Peyer's patch (tissue), 4 donors: ENCODE measurements around the gene ACD. TPM values are rescaled to one million over a fixed set of nuclear protein-coding genes. Genes with fewer than 3 reads are reported as not detected.
"Not testable (repeated sequence)": the region's sequence is repeated elsewhere in the genome, so short reads cannot be mapped to it uniquely, and the experiment has no call there.

ENCODE experiments used
- DNase-seq, 3 donors: peaks; one replicate each; pipeline ENCODE4 v3.0.0-alpha.2; 2017 to 2019
- H3K27ac ChIP-seq, 4 donors: fragments of 200-600 bp; sonication (generic); one replicate each; pipeline ENCODE4 v1.5.1; 2016 to 2019
- H3K27me3 ChIP-seq, 2 donors: fragments of 200-600 bp; sonication (generic); one replicate each; pipeline ENCODE4 v1.5.1; 2019
- H3K36me3 ChIP-seq, 3 donors: fragments of 200-600 bp; sonication (generic); one replicate each; pipeline ENCODE4 v1.5.1; 2016 to 2019
- H3K4me1 ChIP-seq, 4 donors: fragments of 200-600 bp; sonication (generic); one replicate each; pipeline ENCODE4 v1.5.1; 2016 to 2019
- H3K4me3 ChIP-seq, 4 donors: fragments of 200-600 bp; sonication (generic); 1 replicate in 3 of 4; 2 replicates in 1 of 4; pipeline ENCODE4 v1.5.1; 2016 to 2019; ENCODE audit warnings: mild to moderate bottlenecking in 1 of 4
- H3K9me3 ChIP-seq, 4 donors: fragments of 200-600 bp; sonication (generic); one replicate each; pipeline ENCODE4 v1.5.1; 2016 to 2019; ENCODE audit warnings: mild to moderate bottlenecking in 1 of 4
- CTCF ChIP-seq, 6 experiments: fragments of 450-650 bp in 4 of 6; fragments of 200-600 bp in 2 of 6; sonication (generic) in 1 of 6; IDR thresholded peaks; one replicate each; pipeline ENCODE4 v1.5.1; 2017 to 2019; ENCODE audit warnings: antibody characterized with exemption in 6 of 6, mild to moderate bottlenecking in 3 of 6, moderate library complexity in 1 of 6
- POLR2A ChIP-seq, 2 donors: fragments of 450-650 bp; IDR thresholded peaks; one replicate each; pipeline ENCODE4 v1.5.1; 2017; ENCODE audit warnings: antibody characterized with exemption in 2 of 2, mild to moderate bottlenecking in 2 of 2, moderate library complexity in 2 of 2
- total RNA-seq, 4 donors: library from RNA; depleted of rRNA; stranded (reverse); fragments of >200 nt; gene quantifications; one replicate each; pipeline ENCODE4 v1.1.0, GENCODE V29; 2016

Gene ACD
- total RNA-seq, 4 donors from 2014 or later = 14.2 to 37.2 (median 18.6) TPM

- no peak for TF ChIP-seq CTCF (IDR thresholded peaks at IDR 0.05)
- Histone ChIP-seq H3K27ac (peak overlapping the region in 3 of 4 donors; percentile 16 to 86 (median 76)), H3K4me3 (no peak overlapping the region), H3K36me3 (no peaks in the 10 kb centered on the region), H3K27me3 (no peaks in the 10 kb centered on the region), H3K4me1 (peaks cover 0 to 12% (median 0%) of the 10 kb centered on the region in 4 donors), H3K9me3 (no peaks in the 10 kb centered on the region)
- DNase-seq = peak in 1 of 3 donors; percentile 63
Measured at GRCh38 chr16:67697422-67698185, 37.5 kb upstream of the ACD start.

GRCh38 chr16:67694611-67695010 is 34.6 kb upstream of the ACD start:
- Histone ChIP-seq H3K4me3 (no peak overlapping the region), H3K27ac (no peak overlapping the region), H3K9me3 (no peaks in the 10 kb centered on the region), H3K36me3 (no peaks in the 10 kb centered on the region), H3K4me1 (peaks cover 0 to 12% (median 0%) of the 10 kb centered on the region in 4 donors), H3K27me3 (no peaks in the 10 kb centered on the region)
- TF ChIP-seq CTCF (IDR thresholded peaks at IDR 0.05) = no peak
- no peak for TF ChIP-seq POLR2A (IDR thresholded peaks at IDR 0.05)
- no peak for DNase-seq

- DNase-seq = not testable (repeated sequence)
Measured at GRCh38 chr16:67693517-67694285, 33.6 kb upstream of the ACD start.

GRCh38 chr16:67685388-67686112 is 25.5 kb upstream of the ACD start:
- H3K36me3 ChIP-seq = peaks cover 0 to 28% (median 0%) of the 10 kb centered on the region in 3 donors
- no peak overlapping the region for H3K4me3 ChIP-seq
- H3K9me3 ChIP-seq = no peaks in the 10 kb centered on the region
- no peaks in the 10 kb centered on the region for H3K4me1 ChIP-seq
- H3K27ac ChIP-seq = peak overlapping the region in 2 of 4 donors; percentile 12 to 35
- no peak for TF ChIP-seq CTCF (IDR thresholded peaks at IDR 0.05)
- H3K27me3 ChIP-seq = no peaks in the 10 kb centered on the region
- peak in 1 of 3 donors; percentile 46 for DNase-seq

More at GRCh38 chr16:67693517-67694285, 33.6 kb upstream of the ACD start:
- H3K27ac ChIP-seq, H3K9me3 ChIP-seq, H3K4me3 ChIP-seq, H3K36me3 ChIP-seq, H3K27me3 ChIP-seq: not testable (repeated sequence)
- peaks cover 0 to 12% (median 0%) of the 10 kb centered on the region in 4 donors for H3K4me1 ChIP-seq

- Histone ChIP-seq H3K36me3 (peaks cover 0 to 28% (median 0%) of the 10 kb centered on the region in 3 donors), H3K27me3 (no peaks in the 10 kb centered on the region), H3K9me3 (no peaks in the 10 kb centered on the region), H3K27ac (no peak overlapping the region), H3K4me3 (no peak overlapping the region), H3K4me1 (no peaks in the 10 kb centered on the region)
- TF ChIP-seq POLR2A (IDR thresholded peaks at IDR 0.05) = no peak
- no peak for TF ChIP-seq CTCF (IDR thresholded peaks at IDR 0.05)
- DNase-seq = no peak
Measured at GRCh38 chr16:67683767-67684166, 23.7 kb upstream of the ACD start.
